Measurements from ENCODE around the gene RHOT1. TPM values are rescaled to one million over a fixed set of nuclear protein-coding genes. Genes with fewer than 3 reads are reported as not detected.
A peak's percentile ranks its signal among the peaks of the same experiment; 100 is the strongest.
"Not testable (repeated sequence)": the region's sequence is repeated elsewhere in the genome, so short reads cannot be mapped to it uniquely, and the experiment has no call there.

The RHOT1 gene
- total RNA-seq, 1 donor from 2014 or later = 76.4 TPM

- Mint-ChIP-seq H3K9me3 (no peaks in the 10 kb centered on the region), H3K4me1 (peaks cover 29% of the 10 kb centered on the region), H3K36me3 (no peaks in the 10 kb centered on the region), H3K27me3 (ENCODE audit: insufficient read depth, low read depth) (no peaks in the 10 kb centered on the region), H3K4me3 (no peak overlapping the region), H3K27ac (peak overlapping the region; percentile 69)
- Histone ChIP-seq H3K27me3 (no peaks in the 10 kb centered on the region), H3F3A (ENCODE audit: low read depth) (peaks cover 6% of the 10 kb centered on the region), H3K4me1 (peaks cover 17% of the 10 kb centered on the region), H3K36me3 (no peaks in the 10 kb centered on the region), H3K9me3 (ENCODE audit: low read depth) (no peaks in the 10 kb centered on the region), H3K9ac (no peak overlapping the region), H4K20me1 (ENCODE audit: low read depth) (no peaks in the 10 kb centered on the region), H3K4me2 (no peak overlapping the region), H3K79me2 (ENCODE audit: low read depth) (no peaks in the 10 kb centered on the region), H3K4me3 (no peak overlapping the region), H3K27ac (no peak overlapping the region), H2AFZ (replicated peaks) (peak overlapping the region; percentile 72)
- no peak for DNase-seq (ENCODE audit: low spot score)
- TF ChIP-seq EZH2phosphoT487 (IDR thresholded peaks at IDR 0.05) = no peak
- TF ChIP-seq EZH2 (IDR thresholded peaks at IDR 0.05) = no peak
- TF ChIP-seq, protein P1, sequence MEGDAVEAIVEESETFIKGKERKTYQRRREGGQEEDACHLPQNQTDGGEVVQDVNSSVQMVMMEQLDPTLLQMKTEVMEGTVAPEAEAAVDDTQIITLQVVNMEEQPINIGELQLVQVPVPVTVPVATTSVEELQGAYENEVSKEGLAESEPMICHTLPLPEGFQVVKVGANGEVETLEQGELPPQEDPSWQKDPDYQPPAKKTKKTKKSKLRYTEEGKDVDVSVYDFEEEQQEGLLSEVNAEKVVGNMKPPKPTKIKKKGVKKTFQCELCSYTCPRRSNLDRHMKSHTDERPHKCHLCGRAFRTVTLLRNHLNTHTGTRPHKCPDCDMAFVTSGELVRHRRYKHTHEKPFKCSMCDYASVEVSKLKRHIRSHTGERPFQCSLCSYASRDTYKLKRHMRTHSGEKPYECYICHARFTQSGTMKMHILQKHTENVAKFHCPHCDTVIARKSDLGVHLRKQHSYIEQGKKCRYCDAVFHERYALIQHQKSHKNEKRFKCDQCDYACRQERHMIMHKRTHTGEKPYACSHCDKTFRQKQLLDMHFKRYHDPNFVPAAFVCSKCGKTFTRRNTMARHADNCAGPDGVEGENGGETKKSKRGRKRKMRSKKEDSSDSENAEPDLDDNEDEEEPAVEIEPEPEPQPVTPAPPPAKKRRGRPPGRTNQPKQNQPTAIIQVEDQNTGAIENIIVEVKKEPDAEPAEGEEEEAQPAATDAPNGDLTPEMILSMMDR (IDR thresholded peaks at IDR 0.05) = no peak
Observed at GRCh38 chr17:32104158-32104557, 38.1 kb upstream of the RHOT1 start.

DNA sequence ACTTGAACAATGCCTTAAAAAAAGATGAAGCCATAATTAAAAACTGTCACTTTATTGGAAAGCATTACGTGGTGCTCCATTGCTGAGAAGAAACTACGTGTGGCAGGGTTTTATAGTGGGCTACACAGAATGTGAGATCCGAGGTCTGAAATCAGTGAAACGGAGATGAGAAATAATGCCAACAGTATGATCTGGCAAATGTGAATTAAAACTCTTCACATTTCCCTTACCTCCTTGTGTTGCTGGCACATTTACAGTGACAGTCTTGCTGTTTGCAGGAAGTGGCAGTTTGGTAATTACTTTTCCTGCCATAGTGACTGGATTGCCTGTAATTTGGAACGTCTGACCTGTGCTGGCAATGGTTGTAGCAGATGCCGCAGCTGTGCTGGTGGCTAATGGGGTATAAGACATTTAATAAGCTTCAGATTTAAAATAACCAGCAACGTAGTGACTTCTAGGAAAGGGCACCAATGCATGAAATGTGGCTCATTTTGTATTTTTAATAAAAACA, 35.8 kb upstream of the RHOT1 start:
- H3K27ac ChIP-seq; H4K20me1 ChIP-seq (ENCODE audit: low read depth); H3K4me3 ChIP-seq; H3K36me3 Mint-ChIP-seq; H3K9me3 ChIP-seq (ENCODE audit: low read depth); H3K4me3 Mint-ChIP-seq; H3K4me2 ChIP-seq; H3K36me3 ChIP-seq; H3K27ac Mint-ChIP-seq; DNase-seq (ENCODE audit: low spot score); H3K27me3 Mint-ChIP-seq (ENCODE audit: insufficient read depth, low read depth); H3F3A ChIP-seq (ENCODE audit: low read depth); H3K9ac ChIP-seq; H3K27me3 ChIP-seq; H3K9me3 Mint-ChIP-seq; H3K79me2 ChIP-seq (ENCODE audit: low read depth): not testable (repeated sequence)
- Histone ChIP-seq H3K4me1 (peaks cover 10% of the 10 kb centered on the region), H2AFZ (replicated peaks) (peak overlapping the region; percentile 44)
- H3K4me1 Mint-ChIP-seq = peaks cover 24% of the 10 kb centered on the region

DNA sequence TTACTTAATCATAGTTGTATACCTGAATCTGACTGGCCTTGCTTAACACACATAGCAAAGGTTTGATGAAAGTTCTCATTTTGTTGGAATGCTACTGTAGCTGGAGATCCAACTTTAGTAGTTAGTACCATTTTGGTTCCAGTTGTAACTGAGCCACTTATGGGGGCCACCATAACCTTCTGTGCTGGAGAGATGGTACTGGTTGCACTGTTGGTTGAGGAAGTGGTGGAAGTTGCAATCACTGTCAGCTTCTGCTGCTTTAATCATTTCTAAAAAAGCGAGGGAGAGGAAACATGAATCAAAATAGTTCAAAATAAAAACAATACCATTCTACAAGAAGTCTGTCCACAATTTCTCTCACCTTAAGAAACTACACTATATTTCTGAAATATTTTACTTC, 35.1 kb upstream of the RHOT1 start:
- H3K9me3 Mint-ChIP-seq; H3K36me3 Mint-ChIP-seq; H3K4me3 Mint-ChIP-seq; H3K9ac ChIP-seq; H2AFZ ChIP-seq (replicated peaks); H3K4me3 ChIP-seq; H3K9me3 ChIP-seq (ENCODE audit: low read depth); DNase-seq (ENCODE audit: low spot score); H3K27ac Mint-ChIP-seq; H4K20me1 ChIP-seq (ENCODE audit: low read depth); H3F3A ChIP-seq (ENCODE audit: low read depth); H3K36me3 ChIP-seq; H3K79me2 ChIP-seq (ENCODE audit: low read depth); H3K4me2 ChIP-seq; H3K27me3 Mint-ChIP-seq (ENCODE audit: insufficient read depth, low read depth); H3K27ac ChIP-seq; H3K27me3 ChIP-seq: not testable (repeated sequence)
- H3K4me1 ChIP-seq = peaks cover 10% of the 10 kb centered on the region
- H3K4me1 Mint-ChIP-seq = peaks cover 22% of the 10 kb centered on the region

DNA sequence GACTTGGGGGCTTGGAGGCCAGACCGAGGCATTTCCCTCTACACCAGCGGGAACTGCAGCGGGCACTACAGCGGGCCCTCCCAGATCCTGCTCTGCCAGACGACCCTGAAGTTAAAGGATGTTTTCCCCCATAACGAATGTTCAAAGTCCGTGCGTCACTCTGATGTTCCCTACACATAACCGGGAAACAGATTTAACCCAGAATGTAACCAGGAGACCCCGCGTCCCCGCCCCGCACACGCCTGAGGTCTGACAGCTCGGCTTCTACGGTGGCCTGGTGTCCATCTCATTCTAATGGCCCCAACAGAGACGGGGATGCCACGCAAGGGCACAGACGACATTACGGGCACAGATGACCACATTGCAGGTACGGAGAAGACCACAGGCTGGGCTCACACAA, 31.7 kb upstream of the RHOT1 start:
- no peak overlapping the region for H3K27ac ChIP-seq
- TF ChIP-seq EZH2 (IDR thresholded peaks at IDR 0.05) = no peak
- no peak for TF ChIP-seq EZH2phosphoT487 (IDR thresholded peaks at IDR 0.05)
- TF ChIP-seq, protein P1 (IDR thresholded peaks at IDR 0.05) = no peak
- H3K9me3 ChIP-seq (ENCODE audit: low read depth) = no peaks in the 10 kb centered on the region
- no peak overlapping the region for H3K4me2 ChIP-seq
- no peaks in the 10 kb centered on the region for H3K36me3 Mint-ChIP-seq
- H3K4me1 ChIP-seq = no peaks in the 10 kb centered on the region
- no peaks in the 10 kb centered on the region for H4K20me1 ChIP-seq (ENCODE audit: low read depth)
- peaks cover 10% of the 10 kb centered on the region for H3F3A ChIP-seq (ENCODE audit: low read depth)
- H3K9me3 Mint-ChIP-seq = no peaks in the 10 kb centered on the region
- H3K79me2 ChIP-seq (ENCODE audit: low read depth) = no peaks in the 10 kb centered on the region
- no peaks in the 10 kb centered on the region for H3K36me3 ChIP-seq
- H2AFZ ChIP-seq (replicated peaks) = peak overlapping the region; percentile 59
- H3K4me1 Mint-ChIP-seq = peaks cover 25% of the 10 kb centered on the region
- peak overlapping the region; percentile 93 for H3K27ac Mint-ChIP-seq
- peaks cover 4% of the 10 kb centered on the region for H3K27me3 Mint-ChIP-seq (ENCODE audit: insufficient read depth, low read depth)
- no peak for DNase-seq (ENCODE audit: low spot score)
- no peak overlapping the region for H3K4me3 Mint-ChIP-seq
- H3K4me3 ChIP-seq = no peak overlapping the region
- no peaks in the 10 kb centered on the region for H3K27me3 ChIP-seq
- no peak overlapping the region for H3K9ac ChIP-seq

All from neural progenitor cell (in vitro differentiated cells).